Measurements from ENCODE around the gene CX3CR1. TPM values are rescaled to one million over a fixed set of nuclear protein-coding genes. Genes with fewer than 3 reads are reported as not detected.
A peak's percentile ranks its signal among the peaks of the same experiment; 100 is the strongest.

Gene CX3CR1
- total and polyA plus RNA-seq, 9 of the 15 experiments (the other 6 are each of a cell fraction or from before 2014, with no cell fraction given): 0.03 to 0.21 TPM; not detected in 7

DNA sequence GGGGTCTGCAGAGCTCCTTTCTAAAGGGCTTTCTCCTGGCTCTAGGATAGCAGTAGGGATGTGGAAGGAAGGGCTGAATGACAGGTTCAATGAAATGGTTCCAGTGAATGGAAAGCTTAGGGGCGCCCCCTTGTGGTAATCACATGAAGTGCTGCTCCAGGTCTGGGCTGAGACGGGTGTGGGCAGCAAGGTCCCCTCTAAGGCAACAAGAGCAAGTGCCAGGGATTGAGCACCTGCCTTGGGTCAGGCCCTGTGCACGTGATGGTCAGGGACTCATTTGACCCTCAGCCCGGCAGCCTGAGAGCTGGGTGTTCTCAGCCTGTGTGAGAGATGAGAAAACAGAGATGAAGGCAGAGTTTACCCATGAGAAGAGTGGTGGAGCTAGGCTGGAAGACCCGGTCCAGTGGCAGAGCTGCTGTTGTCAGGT lies 12.1 kb upstream of the CX3CR1 start (continued):
- TF ChIP-seq DEAF1 (CRISPR knock-in tag; IDR thresholded peaks at IDR 0.05): peak; percentile 64
- TF ChIP-seq, protein P1, sequence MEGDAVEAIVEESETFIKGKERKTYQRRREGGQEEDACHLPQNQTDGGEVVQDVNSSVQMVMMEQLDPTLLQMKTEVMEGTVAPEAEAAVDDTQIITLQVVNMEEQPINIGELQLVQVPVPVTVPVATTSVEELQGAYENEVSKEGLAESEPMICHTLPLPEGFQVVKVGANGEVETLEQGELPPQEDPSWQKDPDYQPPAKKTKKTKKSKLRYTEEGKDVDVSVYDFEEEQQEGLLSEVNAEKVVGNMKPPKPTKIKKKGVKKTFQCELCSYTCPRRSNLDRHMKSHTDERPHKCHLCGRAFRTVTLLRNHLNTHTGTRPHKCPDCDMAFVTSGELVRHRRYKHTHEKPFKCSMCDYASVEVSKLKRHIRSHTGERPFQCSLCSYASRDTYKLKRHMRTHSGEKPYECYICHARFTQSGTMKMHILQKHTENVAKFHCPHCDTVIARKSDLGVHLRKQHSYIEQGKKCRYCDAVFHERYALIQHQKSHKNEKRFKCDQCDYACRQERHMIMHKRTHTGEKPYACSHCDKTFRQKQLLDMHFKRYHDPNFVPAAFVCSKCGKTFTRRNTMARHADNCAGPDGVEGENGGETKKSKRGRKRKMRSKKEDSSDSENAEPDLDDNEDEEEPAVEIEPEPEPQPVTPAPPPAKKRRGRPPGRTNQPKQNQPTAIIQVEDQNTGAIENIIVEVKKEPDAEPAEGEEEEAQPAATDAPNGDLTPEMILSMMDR (IDR thresholded peaks at IDR 0.05 in 2 of 3, conservative IDR thresholded peaks at IDR 0.05 in 1 of 3; ENCODE audit: insufficient read depth in 2 of 3, low read depth in 1 of 3, low read length in 3 of 3): peak; percentile 85 to 98 (median 89)
- no peak for TF ChIP-seq XRCC4 (IDR thresholded peaks at IDR 0.05; ENCODE audit: extremely low read depth, insufficient read depth, insufficient read length)
- peak; percentile 75 for TF ChIP-seq PKNOX1 (IDR thresholded peaks at IDR 0.05)
- TF ChIP-seq ZNF408 (CRISPR knock-in tag; IDR thresholded peaks at IDR 0.05; ENCODE audit: low read depth): no peak
- TF ChIP-seq GABPB2 (CRISPR knock-in tag; conservative IDR thresholded peaks at IDR 0.05): no peak
- no peak for TF ChIP-seq CCAR2 (IDR thresholded peaks at IDR 0.05; ENCODE audit: low read depth, low read length)
- peak; percentile 78 to 91 for TF ChIP-seq RAD21 (CRISPR knock-in tag; conservative IDR thresholded peaks at IDR 0.05 in 1 of 2, IDR thresholded peaks at IDR 0.05 in 1 of 2)
- no peak for TF ChIP-seq ZC3H8 (IDR thresholded peaks at IDR 0.05)
- TF ChIP-seq RCOR1 (IDR thresholded peaks at IDR 0.05; ENCODE audit: borderline replicate concordance in 1 of 2, low read depth in 2 of 2, low read length in 2 of 2): 0 out of 4 replicates have a peak, but pooled peaks of 1 of the 2 experiments have one; percentile 23
- peak; percentile 66; the same call in 1 of the 2 replicates for TF ChIP-seq REST (IDR thresholded peaks at IDR 0.05; ENCODE audit: borderline replicate concordance)
- TF ChIP-seq REST (CRISPR knock-in tag; IDR thresholded peaks at IDR 0.05; ENCODE audit: low read depth): no peak
- no peak for TF ChIP-seq KLF1 (tag; IDR thresholded peaks at IDR 0.05)
- TF ChIP-seq HBP1 (CRISPR knock-in tag; IDR thresholded peaks at IDR 0.05): no peak
